Neural cell (in vitro differentiated cells): Measurements from ENCODE around the gene KCNS1. TPM values are rescaled to one million over a fixed set of nuclear protein-coding genes. Genes with fewer than 3 reads are reported as not detected.

Experiments used
- H2AFZ ChIP-seq: fragments of 200-600, 300-800 bp; sonication (generic), shearing (Covaris generic); 2 replicates; pipeline ENCODE4 v1.6.0; 2014; ENCODE audit warnings: low read depth, mild to moderate bottlenecking, antibody characterized with exemption, low read length, moderate library complexity
- H3F3A ChIP-seq: fragments of 200-600 bp; shearing (Covaris generic); 2 replicates; pipeline ENCODE4 v1.6.1; 2016; ENCODE audit warnings: mild to moderate bottlenecking, moderate library complexity, mixed read lengths, antibody characterized with exemption, low read length; ENCODE audit not compliant: insufficient read depth, poor library complexity, severe bottlenecking
- H3K27ac ChIP-seq: fragments of 200-600, 300-800 bp; sonication (generic), shearing (Covaris generic); 2 replicates; pipeline ENCODE4 v1.5.1; 2014; ENCODE audit warnings: mild to moderate bottlenecking, low read length, moderate library complexity
- H3K27me3 ChIP-seq: fragments of 300-800, 200-600 bp; sonication (generic), shearing (Covaris generic); 2 replicates; pipeline ENCODE4 v1.6.0; 2014; ENCODE audit warnings: mild to moderate bottlenecking, low read depth, low read length, moderate library complexity; ENCODE audit not compliant: insufficient read depth
- H3K36me3 ChIP-seq: fragments of 300-800, 200-600 bp; sonication (generic), shearing (Covaris generic); 2 replicates; pipeline ENCODE4 v1.5.1; 2014; ENCODE audit warnings: mild to moderate bottlenecking, antibody characterized with exemption, low read length, moderate library complexity; ENCODE audit not compliant: insufficient read depth
- H3K4me2 ChIP-seq: fragments of 300-800, 200-600 bp; sonication (generic), shearing (Covaris generic); 2 replicates; pipeline ENCODE4 v1.6.0; 2014; ENCODE audit warnings: mild to moderate bottlenecking, low read length
- H3K4me3 ChIP-seq: fragments of 300-800, 200-600 bp; sonication (generic), shearing (Covaris generic); 2 replicates; pipeline ENCODE4 v1.5.1; 2014; ENCODE audit warnings: mild to moderate bottlenecking, low read length, moderate library complexity
- H3K79me2 ChIP-seq: fragments of 200-600 bp; shearing (Covaris generic); replicated peaks from 2 replicates; pipeline ENCODE4 v1.6.0; 2014; ENCODE audit warnings: mild to moderate bottlenecking, low read length, moderate library complexity; ENCODE audit not compliant: insufficient read depth
- H3K9ac ChIP-seq: fragments of 300-800, 200-600 bp; sonication (generic), shearing (Covaris generic); 2 replicates; pipeline ENCODE4 v1.6.1; 2016; ENCODE audit warnings: mild to moderate bottlenecking, low read length, mixed read lengths
- H3K9me2 ChIP-seq: fragments of 200-600 bp; shearing (Covaris generic); 2 replicates; pipeline ENCODE4 v1.6.1; 2016; ENCODE audit warnings: mild to moderate bottlenecking, low read length, mixed read lengths; ENCODE audit not compliant: insufficient read depth
- H3K9me3 ChIP-seq: fragments of 200-600, 300-800 bp; sonication (generic), shearing (Covaris generic); 2 replicates; pipeline ENCODE4 v1.6.1; 2016; ENCODE audit warnings: mild to moderate bottlenecking, mixed run types, low read length, moderate library complexity, mixed read lengths
- H4K20me1 ChIP-seq: fragments of 200-600 bp; shearing (Covaris generic); 2 replicates; pipeline ENCODE4 v1.6.1; 2016; ENCODE audit warnings: mild to moderate bottlenecking, mixed run types; ENCODE audit not compliant: insufficient read depth
- CTCF ChIP-seq: fragments of 450-650 bp; IDR thresholded peaks from 2 replicates; pipeline ENCODE4 v1.5.1; 2014; ENCODE audit warnings: antibody characterized with exemption, mild to moderate bottlenecking, moderate library complexity; ENCODE audit not compliant: poor library complexity, severe bottlenecking
- EP300 ChIP-seq: fragments of 450-650 bp; conservative IDR thresholded peaks from 2 replicates; pipeline ENCODE4 v1.6.1; 2014; ENCODE audit warnings: antibody characterized with exemption, mild to moderate bottlenecking, moderate library complexity; ENCODE audit not compliant: poor library complexity, severe bottlenecking
- EZH2 ChIP-seq: fragments of 200-600, 300-800 bp; shearing (Covaris generic), sonication (generic); IDR thresholded peaks from 2 replicates; pipeline ENCODE4 v1.6.1; 2014; ENCODE audit warnings: antibody characterized with exemption, low read length, borderline replicate concordance, mild to moderate bottlenecking; ENCODE audit not compliant: insufficient read depth, poor library complexity, severe bottlenecking
- MXI1 ChIP-seq: fragments of 450-650 bp; conservative IDR thresholded peaks from 2 replicates; pipeline ENCODE4 v1.6.1; 2014; ENCODE audit warnings: antibody characterized with exemption, mild to moderate bottlenecking; ENCODE audit not compliant: poor library complexity, severe bottlenecking
- POLR2AphosphoS5 ChIP-seq: IDR thresholded peaks from 2 replicates; pipeline ENCODE4 v1.6.1; 2012
- RAD21 ChIP-seq: fragments of 450-650 bp; conservative IDR thresholded peaks from 2 replicates; pipeline ENCODE4 v1.6.1; 2014; ENCODE audit warnings: antibody characterized with exemption, mild to moderate bottlenecking, moderate library complexity
- SMC3 ChIP-seq: fragments of 450-650 bp; conservative IDR thresholded peaks from 2 replicates; pipeline ENCODE4 v1.6.1; 2014; ENCODE audit warnings: antibody characterized with exemption, mild to moderate bottlenecking, moderate library complexity; ENCODE audit not compliant: poor library complexity
- TAF1 ChIP-seq: IDR thresholded peaks from 2 replicates; pipeline ENCODE4 v1.6.1; 2012; ENCODE audit warnings: low read depth
- polyA plus RNA-seq: library from polyadenylated mRNA; depleted of rRNA; stranded (reverse); fragments of >200 nt; gene quantifications from 2 replicates; pipeline ENCODE4 v1.2.3, GENCODE V29; 2014
- TF ChIP-seq, protein P1 (sequence below): IDR thresholded peaks from 2 replicates; pipeline ENCODE4 v1.6.1; 2012; ENCODE audit warnings: borderline replicate concordance

KCNS1 gene
- polyA plus RNA-seq, 1 donor from 2014 or later, result not detected

DNA sequence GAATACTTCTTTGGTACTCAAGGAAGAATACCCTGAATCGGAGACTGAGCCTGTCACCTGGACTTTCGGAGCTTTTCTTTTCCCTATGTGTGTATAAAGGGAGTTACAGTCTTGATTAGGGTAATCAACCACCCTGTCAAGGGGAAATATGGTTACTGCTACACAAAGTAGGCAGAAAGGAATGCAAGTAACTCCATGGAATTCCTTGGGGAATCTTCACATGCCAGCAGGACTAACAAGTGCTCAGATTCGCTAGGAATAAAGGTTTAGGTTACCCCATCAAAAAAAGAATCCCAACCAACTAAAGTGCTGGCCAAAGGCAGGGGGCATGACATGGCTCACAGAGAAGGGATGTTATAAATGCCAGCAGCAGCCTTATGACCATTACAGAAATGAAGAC, 10.4 kb downstream of the KCNS1 start:
- H3F3A ChIP-seq, result no peaks in the 10 kb centered on the region
- no peak overlapping the region for H3K4me2 ChIP-seq
- no peaks in the 10 kb centered on the region for H3K9me2 ChIP-seq
- no peaks in the 10 kb centered on the region for H4K20me1 ChIP-seq
- TF ChIP-seq SMC3 (no peak), MXI1 (no peak), TAF1 (no peak), POLR2AphosphoS5 (no peak)
- H3K36me3 ChIP-seq, result no peaks in the 10 kb centered on the region
- no peaks in the 10 kb centered on the region for H3K79me2 ChIP-seq
- H3K9ac ChIP-seq, result no peak overlapping the region
- H3K27me3 ChIP-seq, result no peaks in the 10 kb centered on the region
- no peak overlapping the region for H3K4me3 ChIP-seq
- no peak overlapping the region for H3K27ac ChIP-seq
- H2AFZ ChIP-seq, result no peak overlapping the region
- no peaks in the 10 kb centered on the region for H3K9me3 ChIP-seq

DNA sequence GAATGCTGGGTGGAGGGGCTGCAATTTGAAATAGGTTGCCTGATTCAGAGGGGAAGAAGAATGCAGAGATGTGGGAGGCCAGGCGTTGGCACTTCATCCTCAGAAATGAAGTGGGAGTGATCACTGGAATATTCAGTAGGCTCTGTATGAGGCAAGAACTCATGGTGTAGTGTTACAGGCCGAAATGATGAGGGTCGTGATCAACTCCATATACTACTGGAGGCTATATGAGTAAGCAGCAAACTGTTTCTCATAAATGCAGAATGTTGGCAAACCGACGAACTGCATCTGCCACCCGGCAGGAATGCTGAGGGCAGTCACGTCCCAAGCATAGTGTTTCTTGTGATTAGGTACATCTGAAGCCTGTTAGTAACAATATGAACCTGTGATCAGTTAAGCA, 12.7 kb downstream of the KCNS1 start:
- no peaks in the 10 kb centered on the region for H4K20me1 ChIP-seq
- no peaks in the 10 kb centered on the region for H3K36me3 ChIP-seq
- TF ChIP-seq RAD21, result no peak
- TF ChIP-seq, protein P1, sequence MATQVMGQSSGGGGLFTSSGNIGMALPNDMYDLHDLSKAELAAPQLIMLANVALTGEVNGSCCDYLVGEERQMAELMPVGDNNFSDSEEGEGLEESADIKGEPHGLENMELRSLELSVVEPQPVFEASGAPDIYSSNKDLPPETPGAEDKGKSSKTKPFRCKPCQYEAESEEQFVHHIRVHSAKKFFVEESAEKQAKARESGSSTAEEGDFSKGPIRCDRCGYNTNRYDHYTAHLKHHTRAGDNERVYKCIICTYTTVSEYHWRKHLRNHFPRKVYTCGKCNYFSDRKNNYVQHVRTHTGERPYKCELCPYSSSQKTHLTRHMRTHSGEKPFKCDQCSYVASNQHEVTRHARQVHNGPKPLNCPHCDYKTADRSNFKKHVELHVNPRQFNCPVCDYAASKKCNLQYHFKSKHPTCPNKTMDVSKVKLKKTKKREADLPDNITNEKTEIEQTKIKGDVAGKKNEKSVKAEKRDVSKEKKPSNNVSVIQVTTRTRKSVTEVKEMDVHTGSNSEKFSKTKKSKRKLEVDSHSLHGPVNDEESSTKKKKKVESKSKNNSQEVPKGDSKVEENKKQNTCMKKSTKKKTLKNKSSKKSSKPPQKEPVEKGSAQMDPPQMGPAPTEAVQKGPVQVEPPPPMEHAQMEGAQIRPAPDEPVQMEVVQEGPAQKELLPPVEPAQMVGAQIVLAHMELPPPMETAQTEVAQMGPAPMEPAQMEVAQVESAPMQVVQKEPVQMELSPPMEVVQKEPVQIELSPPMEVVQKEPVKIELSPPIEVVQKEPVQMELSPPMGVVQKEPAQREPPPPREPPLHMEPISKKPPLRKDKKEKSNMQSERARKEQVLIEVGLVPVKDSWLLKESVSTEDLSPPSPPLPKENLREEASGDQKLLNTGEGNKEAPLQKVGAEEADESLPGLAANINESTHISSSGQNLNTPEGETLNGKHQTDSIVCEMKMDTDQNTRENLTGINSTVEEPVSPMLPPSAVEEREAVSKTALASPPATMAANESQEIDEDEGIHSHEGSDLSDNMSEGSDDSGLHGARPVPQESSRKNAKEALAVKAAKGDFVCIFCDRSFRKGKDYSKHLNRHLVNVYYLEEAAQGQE, result no peak
- no peak for TF ChIP-seq EP300
- TF ChIP-seq EZH2, result no peak
- TF ChIP-seq TAF1, result no peak
- TF ChIP-seq SMC3, result no peak
- TF ChIP-seq MXI1, result no peak
- TF ChIP-seq CTCF, result no peak
- no peak for TF ChIP-seq POLR2AphosphoS5
- no peak overlapping the region for H2AFZ ChIP-seq
- no peaks in the 10 kb centered on the region for H3K27me3 ChIP-seq
- no peak overlapping the region for H3K4me2 ChIP-seq
- H3K27ac ChIP-seq, result no peak overlapping the region
- no peaks in the 10 kb centered on the region for H3K9me3 ChIP-seq
- no peaks in the 10 kb centered on the region for H3F3A ChIP-seq
- no peaks in the 10 kb centered on the region for H3K9me2 ChIP-seq
- H3K4me3 ChIP-seq, result no peak overlapping the region
- no peak overlapping the region for H3K9ac ChIP-seq
- H3K79me2 ChIP-seq, result no peaks in the 10 kb centered on the region

DNA sequence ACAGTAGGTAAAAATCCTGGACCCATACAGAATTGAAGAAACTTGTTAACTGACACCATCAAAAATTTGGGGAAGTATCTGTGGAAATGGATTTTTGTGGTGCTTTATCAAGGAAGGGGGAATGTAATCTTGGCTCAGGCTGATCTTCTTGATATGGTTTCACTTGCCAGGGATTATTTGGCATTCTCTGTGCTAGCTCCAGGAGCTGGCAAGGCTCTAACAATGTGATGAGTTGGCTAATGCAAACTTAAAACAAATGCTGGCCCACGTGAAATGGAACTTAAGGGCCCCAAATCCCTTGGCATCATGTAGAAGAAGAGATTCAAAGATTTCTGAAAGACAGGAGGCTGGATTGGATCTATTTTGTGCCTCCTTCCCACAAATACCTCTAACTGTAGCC, 13.1 kb downstream of the KCNS1 start:
- Histone ChIP-seq H3K9me3 (no peaks in the 10 kb centered on the region), H3K27me3 (no peaks in the 10 kb centered on the region), H3K9ac (no peak overlapping the region), H3K27ac (no peak overlapping the region), H3K79me2 (no peaks in the 10 kb centered on the region), H3F3A (no peaks in the 10 kb centered on the region), H3K36me3 (no peaks in the 10 kb centered on the region), H3K9me2 (no peaks in the 10 kb centered on the region), H3K4me2 (no peak overlapping the region), H3K4me3 (no peak overlapping the region), H4K20me1 (no peaks in the 10 kb centered on the region), H2AFZ (no peak overlapping the region)
- TF ChIP-seq SMC3 (no peak), EP300 (no peak), EZH2 (no peak), MXI1 (no peak), TAF1 (no peak), CTCF (no peak), RAD21 (no peak), POLR2AphosphoS5 (no peak)
- TF ChIP-seq, protein P1, result no peak
